Activated naive CD4-positive, alpha-beta T cell treated with anti-CD3 and anti-CD28 coated beads, Interleukin-2, amount 50 U/mL, for 72 hours (primary cell): ENCODE results near the gene GPC5. TPM values are rescaled to one million over a fixed set of nuclear protein-coding genes. Genes with fewer than 3 reads are reported as not detected.

Source experiments
- ATAC-seq, 2 donors: fragments of 150-1000 bp; cut with Tn5 transposase; 2 replicates each; pipeline ENCODE4 v1.10.0; 2021; ENCODE audit warnings: mild to moderate bottlenecking in 2 of 2, moderate library complexity in 2 of 2
- DNase-seq, 2 donors: peaks; one replicate each; pipeline ENCODE4 v3.0.0; 2021 to 2022; ENCODE audit warnings: low spot score in 2 of 2
- H3K27ac Mint-ChIP-seq, 2 donors: one replicate each; pipeline ENCODE4 v1.8.0; 2022; ENCODE audit warnings: mild to moderate bottlenecking in 2 of 2, mixed read lengths in 2 of 2
- H3K36me3 Mint-ChIP-seq, 2 donors: one replicate each; pipeline ENCODE4 v1.8.0; 2022; ENCODE audit warnings: mixed read lengths in 2 of 2
- H3K9me3 Mint-ChIP-seq, 2 donors: one replicate each; pipeline ENCODE4 v1.8.0; 2022; ENCODE audit warnings: mixed read lengths in 2 of 2
- total RNA-seq, 2 donors: library from RNA; stranded (reverse); gene quantifications; one replicate each; pipeline ENCODE4 v1.2.3, GENCODE V29; 2022

Gene GPC5
- total RNA-seq, 2 donors from 2014 or later, result 0.11 to 0.78 TPM

DNA sequence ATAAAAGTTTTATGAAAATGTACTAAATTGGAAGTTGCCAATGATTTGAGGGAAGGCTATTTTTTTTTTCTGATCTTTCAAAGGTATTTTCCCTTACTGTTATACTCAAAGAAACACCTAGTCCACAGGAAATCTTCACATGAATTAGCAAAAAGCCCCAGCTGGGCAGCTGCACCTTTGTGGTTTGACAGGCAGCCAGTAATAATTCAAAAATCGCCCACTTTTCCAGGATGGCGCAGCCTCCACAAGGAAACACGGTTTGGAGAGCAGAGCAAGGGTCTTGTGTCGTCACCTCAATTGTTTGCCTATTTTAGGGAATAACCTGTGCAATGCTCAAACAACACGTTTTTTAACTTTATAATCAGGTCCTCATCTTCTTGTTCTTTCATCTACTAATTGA, 1503.3 kb downstream of the GPC5 start:
- no peak for DNase-seq
- Mint-ChIP-seq H3K36me3 (peaks cover 0 to 5% of the 10 kb centered on the region in 2 donors), H3K9me3 (peaks cover 5 to 13% of the 10 kb centered on the region in 2 donors), H3K27ac (no peak overlapping the region)
- no peak for ATAC-seq

- Mint-ChIP-seq H3K27ac (no peak overlapping the region), H3K9me3 (peaks cover 0 to 2% of the 10 kb centered on the region in 2 donors), H3K36me3 (no peaks in the 10 kb centered on the region)
- DNase-seq, result no peak
- ATAC-seq, result no peak
Measured at GRCh38 chr13:92912629-92913028, 1514.2 kb downstream of the GPC5 start.

DNA sequence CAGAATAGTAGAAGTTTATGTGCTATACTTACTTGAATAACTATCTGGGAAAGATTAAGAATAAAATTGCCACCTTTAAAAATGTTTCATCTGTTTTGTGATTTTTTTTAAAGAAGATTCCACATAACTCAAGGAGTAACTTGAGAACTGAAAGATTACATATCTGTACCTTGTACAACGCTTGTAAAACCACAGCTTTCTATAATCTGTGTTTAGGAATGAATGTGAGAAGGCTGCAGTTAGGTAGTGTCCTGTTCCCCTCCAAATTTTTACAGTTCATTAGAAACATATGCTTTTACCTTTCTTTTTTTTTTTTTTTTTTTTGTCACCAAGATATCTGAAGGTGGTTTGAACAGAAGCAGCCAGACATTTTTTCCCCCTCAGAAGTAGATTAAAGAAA, 1515.4 kb downstream of the GPC5 start:
- Mint-ChIP-seq H3K27ac (no peak overlapping the region), H3K9me3 (no peaks in the 10 kb centered on the region), H3K36me3 (no peaks in the 10 kb centered on the region)
- no peak for ATAC-seq
- no peak for DNase-seq

Other genes with a start within 250 kb of the GPC5 start
- 10 to 100 TPM; 11.5 to 25.8 TPM for gene MIR17HG, start 50.9 kb upstream of the GPC5 start, total RNA-seq